Measurements from ENCODE around the gene UBL5.
A peak's percentile ranks its signal among the peaks of the same experiment; 100 is the strongest.
"Not testable (repeated sequence)": the region's sequence is repeated elsewhere in the genome, so short reads cannot be mapped to it uniquely, and the experiment has no call there.

UBL5 gene

DNA sequence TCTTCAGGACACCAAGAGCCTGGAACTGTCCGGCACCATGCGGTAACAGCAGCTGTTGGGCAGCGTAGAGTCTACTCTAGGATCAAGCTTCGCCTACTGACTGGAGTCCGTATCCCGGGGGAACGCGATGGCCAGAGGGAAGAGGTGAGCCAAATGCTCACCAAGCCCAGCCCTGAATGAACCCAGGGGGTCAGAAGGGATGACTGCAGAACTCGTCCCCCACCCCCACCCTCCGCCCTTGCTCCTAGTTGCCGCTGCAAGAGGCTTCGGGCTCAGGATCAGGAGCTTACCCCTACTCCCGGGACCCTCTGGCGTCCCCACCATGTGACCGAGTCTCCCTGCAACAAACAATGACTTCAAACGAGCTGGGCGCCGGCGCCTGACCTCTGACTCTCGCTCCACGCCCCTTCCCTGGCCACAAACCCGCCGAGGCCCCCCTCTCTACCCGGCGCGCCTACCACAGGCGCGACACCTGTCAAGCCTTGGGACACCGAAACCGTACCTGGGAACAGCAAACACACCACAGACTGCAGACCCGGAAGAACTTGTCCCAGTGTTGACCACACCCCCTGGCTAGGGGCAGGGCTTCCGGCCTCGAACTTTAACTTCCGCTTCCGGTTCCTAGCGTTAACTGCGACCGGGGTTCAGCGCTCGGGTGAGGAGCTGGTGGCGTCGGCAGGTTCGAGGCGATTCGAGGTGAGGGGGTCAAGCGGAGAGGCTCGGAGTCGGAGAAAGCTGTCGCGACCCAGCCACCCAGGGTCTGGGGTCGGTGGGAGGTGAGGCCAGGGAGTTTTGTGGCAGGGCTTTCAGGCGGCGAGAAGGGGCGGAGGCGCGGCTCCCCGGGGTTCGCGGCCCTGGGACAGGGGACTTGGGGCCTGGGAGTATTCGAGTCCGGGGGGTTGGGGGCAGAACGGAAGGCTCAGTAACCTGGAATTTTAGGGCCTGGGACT, at the start of gene UBL5:
TSS of gene UBL5 (plus strand) at position 630 of the 950 bp plus-strand sequence. CDS start 420 bp downstream, outside the sequence.
- peak; percentile 92 for DNase-seq (ENCODE audit: low spot score)

DNA sequence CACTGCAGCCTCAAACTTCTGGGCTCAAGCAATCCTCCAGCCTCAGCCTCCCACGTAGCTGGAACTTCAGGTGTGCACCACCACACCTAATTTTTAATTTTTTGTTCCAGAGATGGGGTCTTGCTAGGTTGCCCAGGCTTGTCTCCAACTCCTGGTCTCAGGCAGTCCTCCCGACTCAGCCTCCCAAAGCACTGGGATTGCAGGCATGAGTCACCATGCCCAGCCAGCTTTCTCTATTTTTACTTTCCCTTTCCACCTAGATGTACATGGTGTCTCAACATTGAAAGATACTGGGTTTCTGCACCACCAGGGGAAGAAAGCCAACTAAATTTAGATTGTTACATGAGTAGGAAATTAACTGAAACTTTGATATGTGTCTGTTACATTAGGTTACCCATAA, 45.4 kb upstream of the UBL5 start:
- DNase-seq (ENCODE audit: low spot score) = no peak

DNA sequence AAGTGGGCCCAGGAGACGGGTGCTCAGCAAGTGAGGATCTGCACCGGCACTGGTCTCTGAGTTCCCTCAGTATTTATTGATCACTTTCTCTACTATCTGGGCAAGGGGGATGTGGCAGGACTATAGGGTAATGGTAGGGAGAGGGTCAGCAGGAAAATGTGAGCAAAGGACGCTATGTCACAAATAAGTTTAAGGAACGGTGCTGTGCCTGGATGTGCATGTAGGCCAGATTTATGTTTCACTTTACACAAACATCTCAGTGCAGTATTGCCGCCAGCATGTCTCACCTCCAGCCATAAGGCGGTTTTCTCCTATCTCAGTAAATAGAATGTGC, 43.6 kb upstream of the UBL5 start:
- not testable (repeated sequence) for DNase-seq (ENCODE audit: low spot score)

DNA sequence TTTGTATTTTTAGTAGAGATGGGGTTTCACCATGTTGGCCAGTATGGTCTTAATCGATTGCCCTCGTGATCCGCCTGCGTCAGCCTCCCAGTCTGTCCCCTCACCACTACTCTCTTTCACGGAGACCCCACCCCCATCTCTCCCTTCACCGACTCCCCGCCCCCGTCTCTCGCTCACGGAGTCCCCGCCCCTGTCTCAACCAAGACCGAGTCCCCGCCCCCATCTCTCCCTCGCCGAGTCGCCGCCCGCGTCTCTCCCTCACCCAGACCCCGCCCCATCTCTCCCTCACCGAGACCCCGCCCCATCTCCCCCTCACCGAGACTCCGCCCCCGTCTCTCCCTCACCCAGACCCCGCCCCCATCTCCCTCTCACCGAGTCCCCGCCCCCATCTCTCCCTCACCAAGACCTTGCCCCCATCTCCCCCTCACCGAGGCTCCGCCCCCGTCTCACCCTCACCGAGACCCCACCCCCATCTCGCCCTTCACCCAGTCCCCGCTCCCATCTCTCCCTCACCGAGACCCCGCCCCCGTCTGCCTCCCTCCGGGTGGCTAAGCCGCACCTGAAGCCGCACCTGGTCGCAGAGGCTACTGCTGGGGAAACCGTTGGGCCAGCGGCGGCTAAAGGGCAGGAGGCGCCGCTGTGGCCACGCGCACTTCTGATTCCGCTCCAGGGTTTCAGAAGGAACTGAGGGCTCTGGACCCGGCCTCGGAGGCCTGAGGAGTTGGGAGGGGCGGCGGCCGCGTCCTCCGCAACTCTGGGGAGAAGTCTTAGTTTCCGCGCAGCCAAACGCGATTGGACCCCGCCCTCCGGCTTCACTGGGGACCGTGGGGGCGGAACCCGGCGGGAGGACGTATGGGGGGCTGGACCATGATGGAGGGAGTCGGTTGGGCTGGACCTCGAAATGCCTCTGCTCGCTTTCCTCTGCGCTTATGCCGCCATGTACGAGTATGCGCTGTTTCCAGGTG, 42.1 kb upstream of the UBL5 start:
- peak; percentile 99 for DNase-seq (ENCODE audit: low spot score)

DNA sequence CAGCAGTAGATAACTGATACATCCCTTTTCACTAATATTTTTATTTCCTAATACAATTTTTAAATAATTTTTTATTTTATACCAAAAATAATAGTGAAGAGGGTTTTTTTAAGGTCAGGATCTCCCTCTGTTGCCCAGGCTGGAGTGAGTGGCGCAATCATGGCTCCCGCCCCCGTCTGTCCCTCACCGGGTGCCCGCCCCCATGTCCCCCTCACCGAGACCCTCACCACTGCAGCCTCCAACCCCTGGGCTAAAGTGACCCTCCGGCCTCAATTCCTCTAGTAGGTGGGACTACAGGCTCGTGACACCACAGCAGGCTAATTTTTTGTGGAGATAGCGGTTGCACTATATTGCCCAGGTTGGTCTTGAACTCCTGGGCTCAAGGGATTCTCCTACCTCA, 41.4 kb upstream of the UBL5 start:
- no peak for DNase-seq (ENCODE audit: low spot score)

DNA sequence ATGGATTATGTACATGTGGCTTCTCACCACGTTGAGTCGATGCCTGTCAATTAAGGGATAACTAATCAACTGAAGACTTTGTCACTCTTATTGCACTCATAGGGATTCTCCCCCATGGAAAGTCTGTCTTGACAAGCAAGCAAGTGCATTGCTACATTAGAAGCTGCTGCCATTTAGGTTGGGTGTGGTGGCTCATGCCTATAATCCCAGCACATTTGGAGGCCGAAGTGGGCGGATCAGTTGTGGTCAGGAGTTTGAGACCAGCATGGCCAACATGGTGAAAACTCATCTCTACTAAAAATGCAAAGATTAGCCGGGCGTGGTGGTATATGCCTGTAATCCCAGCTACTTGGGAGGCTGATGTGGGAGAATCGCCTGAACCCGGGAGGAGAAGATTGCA, 40.9 kb upstream of the UBL5 start:
- DNase-seq (ENCODE audit: low spot score) = no peak

DNA sequence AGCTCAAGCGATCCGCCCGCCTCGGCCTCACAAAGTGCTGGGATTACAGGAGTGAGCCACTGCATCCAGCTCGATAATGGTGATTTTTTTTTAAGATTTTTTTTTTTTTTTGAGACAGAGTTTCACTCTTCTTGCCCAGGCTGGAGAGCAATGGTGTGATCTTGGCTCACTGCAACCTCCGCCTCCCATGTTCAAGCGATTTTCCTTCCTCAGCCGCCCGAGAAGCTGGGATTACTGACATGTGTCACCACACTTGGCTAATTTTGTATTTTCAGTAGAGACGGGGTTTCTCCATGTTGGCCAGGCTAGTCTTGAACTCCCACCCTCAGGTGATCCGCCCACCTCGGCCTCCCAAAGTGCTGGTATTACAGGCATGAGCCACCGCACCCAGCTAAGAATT, 39.1 kb upstream of the UBL5 start:
- DNase-seq (ENCODE audit: low spot score) = not testable (repeated sequence)

DNA sequence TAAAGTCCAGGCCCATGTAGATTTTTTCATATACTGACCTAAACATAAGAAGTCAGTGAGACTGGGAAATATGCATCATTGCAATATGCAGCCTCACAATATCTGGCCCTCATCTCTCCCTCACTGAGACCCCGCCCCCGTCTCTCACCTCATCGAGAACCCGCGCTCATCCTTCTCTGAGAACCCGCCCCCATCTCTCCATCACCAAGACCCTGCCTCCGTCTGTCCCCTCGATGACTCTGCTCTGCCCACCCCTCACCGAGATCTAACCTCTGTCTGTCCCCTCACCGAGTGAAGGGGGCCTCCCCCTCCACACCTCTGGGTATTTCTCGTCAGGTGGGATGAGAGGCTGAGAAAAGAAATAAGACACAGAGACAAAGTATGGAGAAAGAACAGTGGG, 38.7 kb upstream of the UBL5 start:
- no peak for DNase-seq (ENCODE audit: low spot score)

DNA sequence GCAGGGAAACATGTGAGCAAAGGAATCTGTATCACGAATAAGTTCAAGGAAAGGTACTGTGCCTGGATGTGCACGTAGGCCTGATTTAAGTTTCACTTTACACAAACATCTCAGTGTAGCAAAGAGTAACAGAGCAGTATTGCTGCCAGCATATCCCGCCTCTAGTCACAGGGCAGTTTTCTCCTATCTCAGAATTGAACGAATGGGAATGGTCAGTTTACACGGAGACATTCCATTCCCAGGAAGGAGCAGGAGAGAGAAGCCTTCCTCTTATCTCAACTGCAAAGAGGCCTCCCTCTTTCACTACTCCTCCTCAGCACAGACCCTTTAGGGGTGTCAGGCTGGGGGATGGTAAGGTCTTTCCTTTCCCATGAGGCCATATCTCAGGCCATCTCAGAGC, 38.1 kb upstream of the UBL5 start:
- DNase-seq (ENCODE audit: low spot score) = not testable (repeated sequence)

DNA sequence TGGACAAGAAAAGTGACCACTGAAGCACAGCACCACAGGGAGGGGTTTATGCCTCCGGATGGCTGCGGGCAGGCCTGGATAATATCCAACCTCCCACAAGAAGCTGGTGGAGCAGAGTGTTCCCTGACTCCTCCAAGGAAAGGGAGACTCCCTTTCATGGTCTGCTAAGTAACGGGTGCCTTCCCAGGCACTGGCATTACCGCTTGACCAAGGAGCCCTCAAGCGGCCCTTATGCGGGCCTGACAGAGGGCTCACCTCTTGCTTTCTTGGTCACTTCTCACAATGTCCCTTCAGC, 36.7 kb upstream of the UBL5 start:
- not testable (repeated sequence) for DNase-seq (ENCODE audit: low spot score)

DNA sequence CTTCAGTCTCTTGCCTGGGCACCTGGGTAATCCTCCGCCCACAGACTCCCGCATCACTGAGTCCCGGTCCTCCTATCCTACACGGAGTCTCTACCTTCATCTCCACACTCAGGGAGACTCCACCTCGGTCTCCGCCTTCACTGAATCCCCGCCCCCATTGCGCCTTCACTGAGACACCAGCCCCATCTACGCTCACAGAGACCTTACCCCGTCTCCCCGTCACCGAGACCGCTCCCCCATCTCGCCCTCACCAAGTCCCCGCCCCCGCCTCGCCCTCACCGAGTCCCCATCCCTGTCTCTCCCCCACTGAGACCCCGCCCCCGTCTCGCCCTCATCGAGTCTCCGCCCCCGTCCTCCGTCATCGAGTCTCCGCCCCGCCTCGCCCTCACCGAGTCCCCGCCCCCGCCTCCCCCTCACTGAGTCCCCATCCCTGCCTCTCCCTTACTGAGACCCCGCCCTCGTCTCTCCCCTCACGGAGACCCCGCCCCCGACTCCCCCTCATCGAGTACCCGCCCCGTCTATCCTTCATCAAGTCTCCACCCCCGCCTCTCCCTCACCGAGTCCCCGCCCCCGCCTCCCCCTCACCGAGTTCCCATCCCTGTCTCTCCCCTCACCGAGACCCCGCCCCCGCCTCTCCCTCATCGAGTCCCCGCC, 36.0 kb upstream of the UBL5 start:
- peak; percentile 93 for DNase-seq (ENCODE audit: low spot score)

DNA sequence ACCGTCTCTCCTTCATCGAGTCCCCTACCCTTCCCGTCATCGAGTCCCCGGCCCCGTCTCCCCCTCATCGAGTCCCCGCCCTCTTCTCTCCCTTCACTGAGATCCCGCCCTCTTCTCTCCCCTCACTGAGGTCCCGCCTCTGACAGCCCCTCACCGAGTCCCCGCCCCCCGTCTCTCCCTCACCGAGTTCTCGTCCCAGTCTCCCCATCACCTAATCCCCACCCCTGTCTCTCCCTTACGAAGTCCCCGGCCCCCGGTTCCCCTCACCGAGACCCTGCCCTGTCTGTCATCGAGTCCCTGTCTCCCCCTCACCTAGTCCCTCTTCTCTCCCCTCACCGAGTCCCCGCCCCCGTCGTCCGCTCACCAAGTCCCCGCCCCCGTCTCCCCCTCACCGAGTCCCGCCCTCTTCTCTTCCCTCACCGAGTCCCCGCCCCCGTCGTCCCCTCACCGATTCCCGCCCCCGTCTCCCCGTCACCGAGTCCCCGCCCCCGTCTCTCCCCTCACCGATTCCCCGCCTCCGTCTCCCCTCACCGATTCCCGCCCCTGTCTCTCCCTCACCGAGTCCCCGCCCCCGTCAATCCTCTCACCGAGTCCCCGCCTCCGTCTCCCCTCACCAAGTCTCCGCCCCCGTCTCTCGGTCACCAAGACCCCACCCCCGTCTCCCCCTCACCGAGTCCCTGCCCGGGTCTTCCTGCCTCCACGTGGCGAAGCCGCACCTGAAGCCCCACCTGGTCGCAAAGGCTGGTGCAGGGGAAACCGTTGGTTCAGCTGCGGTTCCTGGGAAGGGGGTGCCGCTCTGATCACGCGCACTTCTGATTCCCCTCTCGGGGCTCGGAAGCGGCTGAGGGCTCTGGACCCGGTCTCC, 35.3 kb upstream of the UBL5 start:
- DNase-seq (ENCODE audit: low spot score) = peak; percentile 92

DNA sequence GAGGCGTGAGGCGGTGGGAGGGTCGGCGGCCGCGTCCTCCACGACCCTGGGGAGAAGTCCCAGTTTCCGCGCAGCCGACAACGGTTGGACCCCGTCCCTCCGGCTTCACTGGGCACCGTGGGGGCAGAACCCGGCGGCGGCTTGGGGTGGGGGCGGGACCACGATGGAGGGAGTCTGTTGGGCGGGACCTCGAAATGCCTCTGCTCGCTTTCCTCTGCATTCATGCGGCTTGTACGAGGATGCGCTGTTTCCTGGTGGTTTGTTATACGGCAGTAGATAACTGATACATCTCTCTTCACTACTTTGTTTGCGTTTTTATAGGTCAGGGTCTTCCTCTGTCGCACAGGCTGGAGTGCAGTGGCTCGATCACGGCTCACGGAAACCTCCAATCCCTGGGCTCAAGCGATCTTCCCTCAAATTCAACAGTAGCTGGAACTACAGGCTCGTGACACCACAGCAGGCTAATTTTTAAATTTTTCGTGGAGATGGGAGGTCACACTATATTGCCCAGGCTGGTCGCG, 34.6 kb upstream of the UBL5 start:
- DNase-seq (ENCODE audit: low spot score) = peak; percentile 14

DNA sequence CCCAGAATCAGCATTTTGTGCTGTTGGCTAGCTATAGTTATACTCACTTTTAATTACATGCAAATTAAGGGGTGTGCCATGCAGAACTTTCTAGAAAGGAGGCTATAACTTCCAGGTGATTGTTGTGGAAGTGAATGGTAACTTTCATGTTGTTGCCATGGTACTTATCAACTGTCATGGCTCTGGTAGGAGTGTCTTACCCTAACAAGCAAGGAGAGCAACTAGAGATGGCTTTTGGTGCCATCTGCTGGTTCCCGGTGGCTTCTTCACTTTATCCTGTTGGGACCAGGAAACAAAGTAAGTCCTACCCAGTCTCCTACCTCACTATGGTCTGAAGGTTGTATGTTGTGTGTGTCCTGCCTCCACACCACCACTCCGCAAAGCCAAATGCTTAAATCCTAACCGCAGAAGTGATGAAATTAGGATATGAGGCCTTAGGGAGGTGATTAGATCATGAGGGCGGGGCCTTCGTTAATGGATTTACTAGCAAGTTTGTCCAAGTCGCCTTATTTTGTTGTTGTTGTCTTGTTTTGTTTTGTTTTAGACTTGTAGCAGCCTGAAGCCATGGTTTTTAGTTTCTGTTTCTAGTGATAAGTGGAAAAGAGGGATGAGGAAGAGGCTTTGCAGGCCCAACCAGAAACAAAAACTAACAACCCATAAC, 31.5 kb upstream of the UBL5 start:
- DNase-seq (ENCODE audit: low spot score) = peak; percentile 77

DNA sequence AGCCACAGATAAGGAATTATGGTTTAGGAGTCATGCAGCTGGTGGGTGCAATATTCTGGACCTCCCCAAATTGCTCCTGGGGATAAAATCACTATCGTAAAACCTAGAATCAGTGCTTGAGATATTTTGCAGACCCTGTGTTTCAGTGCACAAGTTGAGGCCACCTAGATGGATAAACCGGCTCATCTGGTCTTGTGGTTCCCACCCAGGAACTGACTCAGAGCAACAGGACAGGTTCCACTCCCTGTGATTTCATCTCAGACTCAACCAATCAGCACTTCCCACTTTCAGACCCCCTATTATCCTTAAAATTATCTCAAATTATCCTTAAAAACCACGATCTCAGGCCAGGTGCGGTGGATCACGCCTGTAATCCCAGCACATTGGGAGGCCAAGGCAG, 29.8 kb upstream of the UBL5 start:
- no peak for DNase-seq (ENCODE audit: low spot score)

DNA sequence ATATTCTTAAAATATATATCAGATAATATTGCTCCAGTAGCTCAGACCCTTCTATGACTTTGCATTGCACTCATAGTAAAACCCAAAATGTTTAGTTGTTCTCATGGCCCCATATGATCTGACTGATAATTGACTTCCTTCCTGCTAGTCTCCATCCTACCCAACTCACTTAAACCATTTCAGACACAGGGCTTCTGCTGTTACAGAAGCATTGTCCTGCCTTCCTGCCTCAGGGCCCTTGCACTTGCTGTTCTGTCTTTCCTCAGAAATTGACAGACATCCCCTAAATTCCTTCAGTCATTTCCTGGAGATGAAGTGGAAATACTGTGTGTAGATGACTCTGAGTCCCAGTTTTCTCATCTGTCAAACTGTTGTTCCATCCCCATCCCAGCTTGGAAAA, 28.6 kb upstream of the UBL5 start:
- DNase-seq (ENCODE audit: low spot score) = no peak

DNA sequence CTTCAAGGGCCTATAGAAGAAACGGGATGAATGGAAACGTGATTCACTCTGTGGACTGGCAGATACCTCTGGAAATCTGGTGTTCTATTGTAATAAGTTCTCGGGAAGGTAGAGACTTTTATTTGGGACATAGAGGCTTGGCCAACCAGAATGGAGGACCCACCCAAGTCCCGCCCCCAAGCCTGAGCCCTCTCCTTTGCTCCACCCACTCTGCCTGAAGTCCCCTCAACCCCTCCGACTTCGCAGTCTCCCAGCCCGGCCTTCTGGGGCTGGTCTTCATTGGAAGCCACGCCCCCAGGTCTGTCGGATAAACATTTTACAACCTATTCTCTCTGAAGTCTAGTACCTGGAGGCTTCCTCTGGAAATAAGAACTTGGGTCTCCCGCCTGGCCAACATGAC, 25.7 kb upstream of the UBL5 start:
- no peak for DNase-seq (ENCODE audit: low spot score)

DNA sequence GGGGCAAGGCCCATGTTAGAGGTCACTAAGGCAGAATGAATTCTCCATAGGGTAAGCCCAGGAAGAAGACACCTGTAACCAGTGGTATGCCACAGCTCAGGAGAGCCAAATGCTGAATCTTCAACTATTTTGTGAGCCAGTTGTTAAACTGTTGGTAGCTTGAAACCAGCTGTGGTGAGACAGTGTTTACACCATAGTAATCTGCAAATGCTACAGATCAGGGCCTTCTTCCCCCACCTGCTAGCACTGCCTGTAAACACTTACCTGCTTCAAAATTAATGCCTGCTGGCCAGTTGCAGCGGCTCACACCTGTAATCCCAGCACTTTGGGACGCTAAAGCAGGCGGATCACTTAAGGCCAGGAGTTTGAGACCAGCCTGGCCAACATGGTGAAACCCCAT, 20.9 kb upstream of the UBL5 start:
- DNase-seq (ENCODE audit: low spot score) = no peak

DNA sequence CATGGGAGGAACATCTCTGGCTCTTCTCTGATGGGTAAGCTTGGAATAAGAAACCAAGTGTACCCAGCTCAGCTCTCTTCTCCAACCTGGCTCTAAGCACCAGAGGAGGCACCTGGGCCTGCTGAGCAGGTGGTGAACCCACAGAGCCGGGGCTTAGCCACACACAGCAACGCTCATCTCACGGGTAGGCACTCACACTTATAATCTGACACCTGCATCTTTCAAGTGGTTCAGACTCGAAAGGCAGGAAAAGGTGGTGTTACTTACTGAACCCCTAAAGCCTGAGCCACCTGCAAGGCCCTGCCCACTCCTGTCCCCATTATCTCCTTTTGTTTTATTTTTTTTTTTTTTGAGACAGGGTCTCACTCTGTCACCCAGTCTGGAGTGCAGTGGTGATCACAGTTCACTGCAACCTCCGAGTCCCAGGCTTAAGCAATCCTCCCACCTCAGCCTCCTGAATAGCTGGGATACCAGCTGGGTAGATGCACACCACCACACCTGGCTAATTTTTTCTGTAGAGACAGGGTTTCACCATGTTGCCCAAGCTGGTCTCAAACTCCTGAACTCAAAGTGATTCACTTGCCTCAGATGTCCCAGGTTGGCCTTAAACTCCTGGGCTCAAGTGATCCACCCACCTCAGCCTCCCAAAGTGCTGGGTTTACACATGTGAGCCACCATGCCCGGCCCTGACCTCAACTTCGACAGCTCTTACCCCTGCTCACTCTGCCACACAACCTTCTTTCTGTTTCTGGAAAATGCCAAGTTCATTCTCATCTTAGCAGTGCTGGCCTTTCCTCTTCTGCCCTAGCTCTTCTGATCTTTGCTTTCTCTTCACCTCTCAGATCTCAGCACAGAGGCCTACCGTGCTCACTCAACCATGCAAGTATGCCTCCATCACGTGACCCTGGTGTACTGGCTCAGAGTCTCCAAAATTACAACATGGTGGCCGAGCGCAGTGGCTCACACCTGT, 18.6 kb upstream of the UBL5 start:
- no peak for DNase-seq (ENCODE audit: low spot score)

DNA sequence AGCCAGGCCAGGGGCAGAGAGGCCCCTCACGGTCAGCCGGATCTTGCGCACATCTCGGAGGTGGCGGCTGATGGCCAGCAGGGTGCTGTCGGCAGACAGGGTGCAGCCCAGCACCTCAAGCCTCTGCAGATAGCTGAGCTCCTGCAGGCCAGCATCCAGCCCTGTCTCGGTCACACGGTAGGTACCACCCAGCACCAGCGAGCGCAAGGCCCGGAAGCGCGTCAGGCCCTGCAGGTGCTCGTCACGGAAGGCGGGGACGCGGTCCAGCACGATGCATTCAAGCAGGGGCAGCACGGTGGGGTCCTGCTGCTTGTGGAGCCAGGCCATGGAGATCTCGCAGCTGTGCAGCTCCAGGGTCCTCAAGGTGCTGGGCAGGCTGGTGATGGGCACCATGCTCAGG, 16.6 kb upstream of the UBL5 start:
- no peak for DNase-seq (ENCODE audit: low spot score)
